Mammary epithelial cell (primary cell): Measurements from ENCODE around the gene MYL5.

Source experiments
- EZH2 ChIP-seq: IDR thresholded peaks from 2 replicates; pipeline ENCODE4 v1.6.1; 2012; ENCODE audit warnings: low read length, inconsistent platforms, borderline replicate concordance
- TF ChIP-seq, protein P1 (sequence below), 2 donors: IDR thresholded peaks in 1 of 2; conservative IDR thresholded peaks in 1 of 2; 2 replicates each; pipeline ENCODE4 v1.5.1; 2011 to 2012; ENCODE audit warnings: inconsistent platforms in 2 of 2, low read length in 2 of 2, mild to moderate bottlenecking in 2 of 2, control low read depth in 1 of 2, low read depth in 1 of 2; ENCODE audit not compliant: insufficient read depth in 1 of 2; ENCODE audit errors: extremely low read depth in 1 of 2

DNA sequence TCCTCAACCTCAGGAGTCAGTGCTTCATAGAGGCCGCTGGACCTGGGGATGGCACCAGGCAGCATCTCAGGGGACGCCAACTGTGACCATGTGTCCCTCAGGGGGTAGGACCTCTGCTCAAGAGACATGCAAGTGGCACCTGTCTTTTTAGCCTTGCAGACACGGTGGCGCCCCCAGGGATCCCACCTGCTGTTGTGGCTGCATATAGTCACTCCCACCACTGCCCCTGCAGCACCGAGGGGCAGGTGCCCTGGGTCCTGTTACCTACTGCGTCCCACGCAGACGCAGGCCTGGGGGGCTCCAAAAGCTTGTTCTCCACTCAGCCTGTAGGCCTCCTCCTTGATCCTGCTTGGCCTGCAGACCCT lies 2.5 kb downstream of the MYL5 start:
- TF ChIP-seq, protein P1, sequence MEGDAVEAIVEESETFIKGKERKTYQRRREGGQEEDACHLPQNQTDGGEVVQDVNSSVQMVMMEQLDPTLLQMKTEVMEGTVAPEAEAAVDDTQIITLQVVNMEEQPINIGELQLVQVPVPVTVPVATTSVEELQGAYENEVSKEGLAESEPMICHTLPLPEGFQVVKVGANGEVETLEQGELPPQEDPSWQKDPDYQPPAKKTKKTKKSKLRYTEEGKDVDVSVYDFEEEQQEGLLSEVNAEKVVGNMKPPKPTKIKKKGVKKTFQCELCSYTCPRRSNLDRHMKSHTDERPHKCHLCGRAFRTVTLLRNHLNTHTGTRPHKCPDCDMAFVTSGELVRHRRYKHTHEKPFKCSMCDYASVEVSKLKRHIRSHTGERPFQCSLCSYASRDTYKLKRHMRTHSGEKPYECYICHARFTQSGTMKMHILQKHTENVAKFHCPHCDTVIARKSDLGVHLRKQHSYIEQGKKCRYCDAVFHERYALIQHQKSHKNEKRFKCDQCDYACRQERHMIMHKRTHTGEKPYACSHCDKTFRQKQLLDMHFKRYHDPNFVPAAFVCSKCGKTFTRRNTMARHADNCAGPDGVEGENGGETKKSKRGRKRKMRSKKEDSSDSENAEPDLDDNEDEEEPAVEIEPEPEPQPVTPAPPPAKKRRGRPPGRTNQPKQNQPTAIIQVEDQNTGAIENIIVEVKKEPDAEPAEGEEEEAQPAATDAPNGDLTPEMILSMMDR (conservative IDR thresholded peaks at IDR 0.05 in 1 of 2, IDR thresholded peaks at IDR 0.05 in 1 of 2; ENCODE audit: extremely low read depth in 1 of 2, insufficient read depth in 1 of 2, low read depth in 1 of 2, low read length in 2 of 2): no peak
- TF ChIP-seq EZH2: no peak
